Fibroblast of skin of scalp (primary cell): Measurements from ENCODE around the gene LYST.

Experiments used
- DNase-seq: peaks from one replicate; pipeline ENCODE4 v3.0.0-alpha.2; 2013

The LYST gene

GRCh38 chr1:235887676-235888075, 21.0 kb upstream of the LYST start:
- DNase-seq: no peak

DNA sequence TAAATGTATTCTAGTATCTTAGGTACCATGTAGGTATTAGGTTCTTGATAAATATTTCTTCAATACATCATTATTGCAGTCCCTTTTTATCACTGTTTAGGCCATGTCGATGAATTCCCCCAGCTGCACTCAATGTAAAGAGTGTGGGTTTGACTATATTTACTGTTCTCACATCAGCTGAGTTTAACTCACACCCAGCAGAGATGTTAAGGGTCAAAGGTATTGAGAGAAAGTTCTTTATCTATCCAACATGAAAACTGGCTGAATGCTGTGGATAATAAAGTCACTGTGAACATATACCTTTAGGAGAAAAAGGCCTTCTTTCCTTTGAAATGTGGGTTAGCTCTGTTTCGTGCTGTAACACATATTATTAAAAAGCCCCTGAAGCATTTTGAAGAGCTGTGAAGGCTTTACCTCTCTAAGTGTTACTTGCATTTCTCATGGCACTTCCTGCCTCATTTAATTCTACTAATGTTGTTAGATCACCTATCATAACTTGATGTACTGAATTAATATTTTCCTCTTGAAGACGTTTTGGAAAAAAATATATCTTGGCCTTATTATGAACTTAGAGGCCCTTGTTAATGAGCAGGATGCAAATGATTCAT, 19.1 kb upstream of the LYST start:
- DNase-seq: no peak

DNA sequence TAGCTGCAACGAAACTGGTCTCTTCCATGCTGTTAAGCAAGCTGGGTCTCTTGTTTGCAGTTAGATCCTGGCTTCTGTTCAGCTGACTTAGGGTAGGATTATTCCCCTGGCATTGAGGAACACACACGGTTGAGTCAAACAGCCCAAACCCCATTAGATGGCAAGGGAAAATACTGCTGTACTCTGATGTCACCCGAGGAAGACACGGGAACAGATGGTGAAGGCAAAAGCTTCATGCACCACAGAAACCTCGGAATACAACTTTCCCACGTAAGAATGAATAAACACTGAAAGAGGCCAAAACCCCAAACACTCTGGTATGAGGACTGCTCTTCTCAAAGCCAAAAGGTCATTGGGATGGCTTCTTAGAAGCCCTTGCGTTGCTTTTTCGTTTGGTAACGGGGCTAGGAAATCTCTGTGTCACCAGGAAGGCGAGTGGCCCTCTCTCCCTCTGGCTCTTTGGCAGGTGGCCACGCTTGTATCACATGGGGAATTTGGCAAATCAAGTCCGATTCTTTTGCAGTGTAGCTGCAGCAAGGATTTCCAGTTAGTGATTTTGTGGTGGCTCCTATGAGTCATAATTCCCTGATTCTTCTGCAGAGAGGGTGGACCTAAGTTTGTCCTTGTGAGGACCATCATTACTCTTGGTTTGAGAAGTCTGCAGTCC, 16.7 kb upstream of the LYST start:
- DNase-seq: peak; percentile 95

- no peak for DNase-seq
These were observed 16.1 kb upstream of the LYST start for GRCh38 chr1:235882816-235883215.

DNA sequence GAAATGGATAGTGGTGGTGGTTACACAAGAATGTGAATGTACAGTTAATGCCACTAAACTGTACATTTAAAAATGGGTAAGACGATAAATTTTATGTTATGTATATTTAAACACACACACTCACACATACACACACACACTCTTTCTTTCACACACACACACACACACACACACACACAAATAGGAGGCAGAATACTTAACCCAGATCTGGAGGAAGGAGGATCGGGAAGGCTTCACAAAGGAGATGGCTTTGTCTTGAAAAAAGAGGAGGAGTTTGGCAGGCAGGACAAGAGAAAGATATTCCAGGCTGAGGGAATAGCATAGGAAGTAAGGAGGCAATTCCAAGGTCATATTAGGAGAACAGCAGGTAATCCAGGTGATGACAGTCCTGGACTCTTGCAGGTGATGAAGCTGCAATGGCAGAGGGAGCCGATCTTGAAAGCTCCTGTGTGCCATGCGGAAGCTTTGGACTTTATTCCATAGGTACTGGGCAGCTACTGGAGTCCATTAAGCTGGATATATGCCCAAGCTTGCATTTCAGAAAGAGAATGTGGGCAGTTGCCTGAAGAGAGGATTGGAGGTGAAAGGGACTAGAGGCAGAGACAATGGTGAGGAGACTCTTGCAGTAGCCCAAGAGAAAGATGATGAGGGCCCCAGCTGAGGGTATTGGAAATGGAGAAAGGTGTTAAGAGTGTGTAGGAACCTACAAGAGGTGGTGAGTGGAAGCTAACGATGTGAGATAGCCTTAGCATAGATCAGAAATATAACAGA, 15.4 kb upstream of the LYST start:
- DNase-seq: no peak

DNA sequence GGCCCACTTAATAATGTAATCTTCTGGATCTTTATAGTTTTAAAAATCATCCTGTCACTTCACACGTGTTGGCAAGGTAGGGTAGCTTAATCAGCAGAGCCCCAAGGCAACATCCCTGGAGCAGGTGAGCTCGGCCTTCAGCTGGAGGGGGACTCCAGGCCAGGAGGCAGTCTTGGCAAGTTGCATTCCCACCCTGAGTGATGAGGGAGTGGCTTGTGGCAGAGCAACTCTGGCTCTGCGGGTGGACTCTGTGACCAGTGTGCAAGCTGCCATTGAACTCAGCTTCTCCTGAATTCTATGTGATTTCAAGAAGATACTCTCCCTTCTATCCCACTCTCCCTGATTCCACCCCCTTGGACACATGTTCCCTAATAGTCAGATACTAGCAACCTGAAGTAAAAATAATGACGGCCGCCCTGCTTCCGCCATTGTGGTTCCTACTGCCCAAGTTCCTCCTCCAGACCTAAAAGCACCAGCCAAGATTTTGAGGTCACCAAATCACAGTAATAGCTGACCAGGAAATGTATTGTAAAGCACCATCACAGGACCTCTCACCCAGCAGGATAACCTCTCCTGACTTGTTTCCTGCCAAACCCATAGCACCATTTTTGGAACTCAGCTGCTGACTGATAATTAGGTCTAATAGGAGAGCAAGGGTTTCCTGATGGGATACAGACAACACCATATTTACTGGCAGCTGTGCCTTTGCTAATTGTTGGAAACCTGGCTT, 11.5 kb upstream of the LYST start:
- no peak for DNase-seq

- DNase-seq: no peak
These were observed 9.7 kb upstream of the LYST start for GRCh38 chr1:235876402-235876841.

DNA sequence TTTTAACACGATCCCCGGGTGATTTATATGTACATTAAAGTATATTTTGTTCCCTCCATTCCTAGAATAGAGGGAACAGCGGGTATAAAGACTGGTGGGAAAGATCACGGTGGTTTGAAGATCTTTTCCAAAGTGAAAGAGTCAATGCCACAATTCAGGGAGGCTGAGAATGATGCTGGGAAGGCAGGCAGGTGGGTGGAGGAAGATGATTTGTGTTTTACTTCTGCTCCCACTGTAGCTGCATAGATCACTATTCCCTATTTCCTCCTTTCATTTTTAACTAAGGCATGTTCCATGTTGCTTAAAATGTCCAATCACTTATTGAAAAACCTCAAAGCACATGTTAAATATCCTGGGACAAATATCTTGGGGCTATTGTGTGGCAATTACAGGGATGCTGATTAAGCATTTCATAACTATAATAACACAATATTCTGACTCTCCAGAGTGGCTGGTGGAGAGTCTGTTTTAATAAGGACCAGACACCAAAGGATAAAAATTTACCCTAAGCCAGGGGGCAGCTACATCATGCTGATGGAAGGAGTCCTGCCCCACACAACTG, 8.4 kb upstream of the LYST start:
- DNase-seq: no peak

- DNase-seq: no peak
These were observed 7.6 kb upstream of the LYST start for GRCh38 chr1:235874261-235874660.

DNA sequence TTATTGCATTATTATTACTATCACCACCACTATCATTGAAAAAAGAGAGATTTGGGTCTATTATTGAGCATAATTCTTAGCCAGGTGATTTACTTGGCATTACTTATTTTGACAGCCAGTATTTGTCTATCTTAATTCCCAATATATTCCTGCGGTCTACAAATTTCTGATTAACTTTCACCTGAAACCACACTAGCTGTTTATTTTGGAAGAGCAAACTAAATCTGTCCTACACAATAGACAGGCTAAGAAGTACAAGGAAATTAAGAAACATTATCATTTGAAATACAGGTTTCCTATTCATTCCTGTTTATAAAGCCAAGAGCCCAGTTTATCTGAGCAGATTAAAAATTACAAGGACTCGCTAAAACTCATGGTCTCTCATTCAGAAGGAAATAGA, 6.9 kb upstream of the LYST start:
- DNase-seq: no peak

- DNase-seq: no peak
These were observed 6.3 kb upstream of the LYST start for GRCh38 chr1:235873045-235873444.

DNA sequence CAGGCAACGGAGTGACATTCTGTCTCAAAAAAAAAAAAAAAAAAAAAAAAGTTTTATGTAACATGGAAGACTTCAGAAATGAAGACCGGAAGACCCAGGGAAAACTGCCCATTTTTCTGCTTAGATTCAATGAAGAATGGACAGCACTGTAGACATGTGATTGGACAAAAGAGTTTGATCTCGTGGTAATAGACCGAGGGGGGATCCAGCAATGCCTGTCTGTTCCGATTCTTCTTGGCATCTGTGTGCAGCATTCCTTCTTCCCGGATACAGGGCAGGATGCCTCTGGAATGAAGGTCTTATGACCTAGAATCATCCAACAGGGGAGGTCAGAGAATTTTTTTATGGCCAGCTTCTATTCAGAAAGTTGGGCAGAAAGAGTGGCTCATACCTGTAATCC, 5.6 kb upstream of the LYST start:
- DNase-seq: no peak

GRCh38 chr1:235867903-235868469, 1.3 kb upstream of the LYST start:
- DNase-seq: no peak

DNA sequence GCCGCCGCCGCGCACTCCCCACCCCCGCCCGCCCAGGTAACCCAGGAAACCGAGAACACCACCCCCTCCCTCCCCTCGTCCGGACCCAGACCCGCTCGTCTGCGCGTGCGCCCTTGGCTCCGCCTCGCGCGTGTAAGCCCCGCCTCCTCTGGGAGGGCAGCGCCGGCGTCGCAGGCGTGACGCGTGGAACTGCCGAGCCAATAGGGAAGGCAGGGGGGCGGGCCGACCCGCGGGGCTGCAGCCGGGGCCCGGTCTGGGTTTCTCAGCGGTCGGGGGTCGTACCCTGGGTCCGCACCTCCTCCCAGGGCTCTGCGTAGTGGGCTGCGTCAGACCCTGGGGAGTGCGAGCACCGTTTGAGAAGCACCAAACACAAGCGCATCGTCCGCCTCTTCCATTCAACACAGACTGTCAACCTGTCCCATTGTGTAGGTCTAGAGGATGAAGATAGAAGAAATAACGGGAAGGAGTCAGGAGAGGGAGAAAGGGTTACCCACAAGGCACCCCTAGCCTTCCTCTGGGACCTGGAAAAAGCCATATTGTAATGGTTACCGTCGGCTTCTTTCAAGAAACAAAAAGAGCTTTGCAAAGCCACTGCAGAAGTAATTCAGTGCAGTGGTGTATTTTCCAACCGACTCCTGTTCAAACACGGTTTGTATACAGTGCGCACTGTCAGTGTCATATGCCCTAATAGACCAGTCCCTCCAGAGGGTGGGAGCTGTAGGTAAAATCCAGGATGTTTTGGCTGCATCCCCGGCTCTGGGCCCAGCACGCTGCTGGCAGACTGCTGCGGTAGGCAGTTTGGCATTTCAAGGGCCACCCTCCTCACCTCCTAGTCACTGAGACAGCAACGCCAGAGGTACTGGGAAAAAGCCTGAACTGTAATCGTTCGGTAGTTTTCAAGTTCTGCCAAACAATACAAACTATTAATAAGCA, 473 bp upstream of the LYST start:
- peak; percentile 94 for DNase-seq

- DNase-seq: no peak
These were observed 1.0 kb downstream of the LYST start for GRCh38 chr1:235865565-235866204.

DNA sequence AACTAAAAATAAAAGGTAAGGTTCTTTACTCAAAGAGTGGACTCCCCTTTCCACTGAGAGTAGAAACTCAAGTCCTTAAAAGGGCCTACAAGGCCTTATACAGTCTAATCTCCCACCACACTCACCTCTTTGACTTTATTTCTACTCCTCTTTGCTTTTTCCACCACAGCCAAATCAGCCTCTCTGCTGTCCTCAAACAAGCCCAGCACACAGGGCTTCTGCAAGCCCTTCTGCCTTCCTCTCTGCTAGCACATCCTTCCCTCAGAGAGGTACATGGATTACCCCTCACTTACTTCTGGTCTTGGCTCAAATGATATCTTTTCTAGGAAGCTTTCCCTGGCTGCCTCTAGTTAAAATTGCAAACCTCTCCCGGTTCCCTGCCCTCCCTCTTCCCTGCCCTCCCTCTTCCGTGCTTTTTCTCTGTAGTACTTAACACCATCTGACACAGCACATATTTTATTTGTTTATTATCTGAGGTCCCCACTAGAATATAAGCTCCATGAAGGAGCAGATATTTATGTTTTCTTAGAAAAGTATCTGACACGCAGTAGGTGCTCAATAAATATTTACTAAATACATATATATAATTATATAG, 1.7 kb downstream of the LYST start:
- no peak for DNase-seq

GRCh38 chr1:235864469-235864868, 2.2 kb downstream of the LYST start:
- DNase-seq: no peak

- no peak for DNase-seq
These were observed 3.0 kb downstream of the LYST start for GRCh38 chr1:235863699-235864093.

GRCh38 chr1:235861857-235862256, 4.8 kb downstream of the LYST start:
- no peak for DNase-seq

GRCh38 chr1:235860829-235861228, 5.9 kb downstream of the LYST start:
- DNase-seq: no peak
